Measurements from ENCODE around the gene KCNMA1. TPM values are rescaled to one million over a fixed set of nuclear protein-coding genes. Genes with fewer than 3 reads are reported as not detected.
"Not testable (repeated sequence)": the region's sequence is repeated elsewhere in the genome, so short reads cannot be mapped to it uniquely, and the experiment has no call there.

Gene KCNMA1
- total and polyA plus RNA-seq, 9 of the 15 experiments (the other 6 are each of a cell fraction or from before 2014, with no cell fraction given), result 0.01 to 0.95 (median 0.15) TPM; not detected in 4

- H3K9ac ChIP-seq (ENCODE audit: insufficient read depth in 1 of 2, low read depth in 2 of 2, low read length in 2 of 2); BruUV-seq (replicated peaks); H3K4me2 ChIP-seq (ENCODE audit: insufficient read depth, low read length); ATAC-seq; H2AFZ ChIP-seq (ENCODE audit: low read depth, low read length); FAIRE-seq; H3K9me3 ChIP-seq (replicated peaks; ENCODE audit: control insufficient read depth, insufficient read depth, low read depth, low read length); H3K4me3 ChIP-seq; H3K79me2 ChIP-seq (ENCODE audit: control insufficient read depth, insufficient read depth, low read length); H3K4me1 ChIP-seq (replicated peaks in 1 of 2; ENCODE audit: control insufficient read depth in 2 of 2, insufficient read depth in 2 of 2, low read length in 2 of 2); DNase-seq (ENCODE audit: extremely low read depth in 1 of 4, low spot score in 3 of 4); in situ Hi-C loops (cut with MboI); H4K20me1 ChIP-seq (replicated peaks; ENCODE audit: control insufficient read depth, insufficient read depth, low read length); H3K36me3 ChIP-seq (ENCODE audit: control insufficient read depth, insufficient read depth, low read length); intact Hi-C loops (cut with micrococcal nuclease); H3K9me1 ChIP-seq (ENCODE audit: control insufficient read depth, insufficient read depth, low read length); H3K27ac ChIP-seq (ENCODE audit: extremely low read depth, low read depth, low read length); CTCF ChIA-PET (ENCODE audit: low intra/inter-chr PET ratio): not testable (repeated sequence)
- 2% methylated on average over 8 of the region's 8 CpGs for WGBS (ENCODE audit: insufficient coverage, low coverage, missing lambda C conversion rate)
- POLR2A ChIA-PET, result interaction anchor here (0.6 kb wide), 1 partner anchor 13 kb away, joined by 3 read pairs; no protein-coding TSS in a partner anchor
- peaks cover 7 to 55% of the 10 kb centered on the region in 2 experiments for H3K27me3 ChIP-seq (ENCODE audit: control insufficient read depth in 2 of 2, insufficient read depth in 2 of 2, low read length in 2 of 2)
Observed at GRCh38 chr10:77412573-77413133, 225.0 kb downstream of the KCNMA1 start.

- H3K4me3 ChIP-seq, result no peak overlapping the region
- ChIA-PET CTCF (ENCODE audit: low intra/inter-chr PET ratio) (no interaction called here), POLR2A (no interaction called here)
- no peak for ATAC-seq
- no peak for DNase-seq (ENCODE audit: extremely low read depth in 1 of 4, low spot score in 3 of 4)
- H3K79me2 ChIP-seq (ENCODE audit: control insufficient read depth, insufficient read depth, low read length), result no peaks in the 10 kb centered on the region
- no peaks in the 10 kb centered on the region for H3K9me1 ChIP-seq (ENCODE audit: control insufficient read depth, insufficient read depth, low read length)
- H3K9me3 ChIP-seq (replicated peaks; ENCODE audit: control insufficient read depth, insufficient read depth, low read depth, low read length), result no peaks in the 10 kb centered on the region
- H3K36me3 ChIP-seq (ENCODE audit: control insufficient read depth, insufficient read depth, low read length), result no peaks in the 10 kb centered on the region
- no peak overlapping the region for H3K9ac ChIP-seq (ENCODE audit: insufficient read depth in 1 of 2, low read depth in 2 of 2, low read length in 2 of 2)
- no peak for TF ChIP-seq ZNF3 (CRISPR knock-in tag; IDR thresholded peaks at IDR 0.05)
- H3K27me3 ChIP-seq (ENCODE audit: control insufficient read depth in 2 of 2, insufficient read depth in 2 of 2, low read length in 2 of 2), result peaks cover 7 to 49% of the 10 kb centered on the region in 2 experiments
- no TSS peak for BruUV-seq (replicated peaks)
- intact Hi-C loops (cut with micrococcal nuclease), result no loop called here
- in situ Hi-C loops (cut with MboI), result no loop called here
- H3K4me2 ChIP-seq (ENCODE audit: insufficient read depth, low read length), result no peak overlapping the region
- no peak overlapping the region for H2AFZ ChIP-seq (ENCODE audit: low read depth, low read length)
- peaks cover 13% of the 10 kb centered on the region for H4K20me1 ChIP-seq (replicated peaks; ENCODE audit: control insufficient read depth, insufficient read depth, low read length)
- no peaks in the 10 kb centered on the region for H3K4me1 ChIP-seq (replicated peaks in 1 of 2; ENCODE audit: control insufficient read depth in 2 of 2, insufficient read depth in 2 of 2, low read length in 2 of 2)
- H3K27ac ChIP-seq (ENCODE audit: extremely low read depth, low read depth, low read length), result no peak overlapping the region
- 2% methylated on average over 11 of the region's 11 CpGs for WGBS (ENCODE audit: insufficient coverage, low coverage, missing lambda C conversion rate)
- no peak for FAIRE-seq
Observed at GRCh38 chr10:77411805-77412204, 225.8 kb downstream of the KCNMA1 start.
